OCI-LY3 (cell line): Measurements from ENCODE around the gene AP1S1.

ENCODE experiments used
- H2AFZ ChIP-seq: fragments of 200-600, 300-600 bp; shearing (Covaris generic); 2 replicates; pipeline ENCODE4 v1.6.0; 2014; ENCODE audit warnings: antibody characterized with exemption, low read depth, low read length
- H3K27ac ChIP-seq: fragments of 200-600, 300-600 bp; sonication (generic); 2 replicates; pipeline ENCODE4 v1.5.1; 2014; ENCODE audit warnings: mild to moderate bottlenecking, low read length, moderate library complexity, mixed read lengths
- H3K27me3 ChIP-seq: fragments of 200-600, 300-600 bp; sonication (generic); 2 replicates; pipeline ENCODE4 v1.6.1; 2014; ENCODE audit warnings: low read depth, low read length, mixed read lengths
- H3K36me3 ChIP-seq: fragments of 200-600, 300-600 bp; sonication (generic); replicated peaks from 2 replicates; pipeline ENCODE3; 2014; ENCODE audit warnings: low read depth, low read length, mixed read lengths
- H3K4me1 ChIP-seq: fragments of 300-600, 200-600 bp; sonication (generic); 2 replicates; pipeline ENCODE4 v1.6.1; 2014; ENCODE audit warnings: low read length, mixed read lengths
- H3K4me2 ChIP-seq: fragments of 200-600, 300-600 bp; sonication (generic); 2 replicates; pipeline ENCODE4 v1.6.1; 2014; ENCODE audit warnings: low read length, mixed read lengths
- H3K4me3 ChIP-seq: fragments of 300-600, 200-600 bp; sonication (generic); 2 replicates; pipeline ENCODE4 v1.5.1; 2014; ENCODE audit warnings: antibody characterized with exemption, mild to moderate bottlenecking, low read length, moderate library complexity
- H3K79me2 ChIP-seq: fragments of 300-600, 200-600 bp; shearing (Covaris generic); 2 replicates; pipeline ENCODE4 v1.6.1; 2014; ENCODE audit warnings: mild to moderate bottlenecking, low read length, mixed read lengths
- H3K9ac ChIP-seq: fragments of 300-600, 200-600 bp; shearing (Covaris generic); 2 replicates; pipeline ENCODE4 v1.6.0; 2014; ENCODE audit warnings: mild to moderate bottlenecking, low read length, moderate library complexity
- H3K9me3 ChIP-seq: fragments of 200-600, 300-600 bp; shearing (Covaris generic); 2 replicates; pipeline ENCODE4 v1.6.1; 2014; ENCODE audit warnings: low read length, mixed read lengths; ENCODE audit not compliant: insufficient read depth
- H4K20me1 ChIP-seq: fragments of 200-600, 300-600 bp; sonication (generic); 2 replicates; pipeline ENCODE4 v1.6.1; 2016; ENCODE audit warnings: low read length, mixed read lengths; ENCODE audit not compliant: insufficient read depth
- CTCF ChIP-seq: fragments of 200-600, 300-600 bp; sonication (generic); IDR thresholded peaks from 2 replicates; pipeline ENCODE4 v1.5.1; 2014; ENCODE audit warnings: antibody characterized with exemption, low read length, low read depth
- EZH2phosphoT487 ChIP-seq: fragments of 200-600 bp; shearing (Covaris generic); IDR thresholded peaks from 2 replicates; pipeline ENCODE4 v1.6.1; 2018; ENCODE audit warnings: antibody characterized with exemption, mixed run types, low read depth

Gene AP1S1

GRCh38 chr7:101169838-101170551, 15.7 kb downstream of the AP1S1 start:
- H3K9ac ChIP-seq: 0 out of 2 replicates have a peak overlapping the region, but pooled peaks have one; percentile 28
- TF ChIP-seq CTCF (peak; percentile 86), EZH2phosphoT487 (no peak)
- peak overlapping the region; percentile 75 for H3K4me3 ChIP-seq
- peaks cover 42% of the 10 kb centered on the region for H3K27me3 ChIP-seq
- peak overlapping the region; percentile 99 for H3K4me2 ChIP-seq
- H2AFZ ChIP-seq: peak overlapping the region; percentile 97
- H4K20me1 ChIP-seq: no peaks in the 10 kb centered on the region
- no peaks in the 10 kb centered on the region for H3K9me3 ChIP-seq
- H3K36me3 ChIP-seq: no peaks in the 10 kb centered on the region
- H3K4me1 ChIP-seq: peaks cover 21% of the 10 kb centered on the region
- no peaks in the 10 kb centered on the region for H3K79me2 ChIP-seq
- no peak overlapping the region for H3K27ac ChIP-seq

GRCh38 chr7:101170617-101171441, 16.6 kb downstream of the AP1S1 start:
- H3K36me3 ChIP-seq: no peaks in the 10 kb centered on the region
- no peaks in the 10 kb centered on the region for H3K9me3 ChIP-seq
- no peak overlapping the region for H3K4me3 ChIP-seq
- no peak overlapping the region for H2AFZ ChIP-seq
- H3K27ac ChIP-seq: no peak overlapping the region
- peaks cover 21% of the 10 kb centered on the region for H3K4me1 ChIP-seq
- no peak overlapping the region for H3K9ac ChIP-seq
- H3K4me2 ChIP-seq: no peak overlapping the region
- H3K27me3 ChIP-seq: peaks cover 42% of the 10 kb centered on the region
- no peak for TF ChIP-seq EZH2phosphoT487
- no peak for TF ChIP-seq CTCF
- no peaks in the 10 kb centered on the region for H4K20me1 ChIP-seq
- H3K79me2 ChIP-seq: no peaks in the 10 kb centered on the region

GRCh38 chr7:101171442-101171837, 17.2 kb downstream of the AP1S1 start:
- Histone ChIP-seq H3K9me3 (no peaks in the 10 kb centered on the region), H3K27me3 (peaks cover 42% of the 10 kb centered on the region), H3K4me1 (peaks cover 21% of the 10 kb centered on the region), H3K27ac (no peak overlapping the region), H3K4me2 (no peak overlapping the region), H3K79me2 (no peaks in the 10 kb centered on the region), H3K4me3 (no peak overlapping the region), H3K9ac (no peak overlapping the region), H4K20me1 (no peaks in the 10 kb centered on the region), H3K36me3 (no peaks in the 10 kb centered on the region), H2AFZ (no peak overlapping the region)
- TF ChIP-seq EZH2phosphoT487: no peak
- TF ChIP-seq CTCF: no peak

GRCh38 chr7:101172005-101172853, 18.0 kb downstream of the AP1S1 start:
- Histone ChIP-seq H3K27ac (no peak overlapping the region), H3K79me2 (no peaks in the 10 kb centered on the region), H2AFZ (no peak overlapping the region), H4K20me1 (no peaks in the 10 kb centered on the region), H3K9me3 (no peaks in the 10 kb centered on the region), H3K27me3 (peaks cover 37% of the 10 kb centered on the region), H3K4me3 (no peak overlapping the region), H3K9ac (no peak overlapping the region), H3K4me1 (peaks cover 18% of the 10 kb centered on the region), H3K36me3 (no peaks in the 10 kb centered on the region), H3K4me2 (no peak overlapping the region)
- TF ChIP-seq EZH2phosphoT487 (no peak), CTCF (no peak)
